Hematopoietic multipotent progenitor cell treated with erythropoietin and hydrocortisone succinate and interleukin-3 and kit ligand, for 6 days (in vitro differentiated cells): ENCODE measurements around the gene NUDT14.

ENCODE experiments used
- DNase-seq: peaks from one replicate; pipeline ENCODE4 v3.0.0-alpha.2; 2015

The NUDT14 gene

DNA sequence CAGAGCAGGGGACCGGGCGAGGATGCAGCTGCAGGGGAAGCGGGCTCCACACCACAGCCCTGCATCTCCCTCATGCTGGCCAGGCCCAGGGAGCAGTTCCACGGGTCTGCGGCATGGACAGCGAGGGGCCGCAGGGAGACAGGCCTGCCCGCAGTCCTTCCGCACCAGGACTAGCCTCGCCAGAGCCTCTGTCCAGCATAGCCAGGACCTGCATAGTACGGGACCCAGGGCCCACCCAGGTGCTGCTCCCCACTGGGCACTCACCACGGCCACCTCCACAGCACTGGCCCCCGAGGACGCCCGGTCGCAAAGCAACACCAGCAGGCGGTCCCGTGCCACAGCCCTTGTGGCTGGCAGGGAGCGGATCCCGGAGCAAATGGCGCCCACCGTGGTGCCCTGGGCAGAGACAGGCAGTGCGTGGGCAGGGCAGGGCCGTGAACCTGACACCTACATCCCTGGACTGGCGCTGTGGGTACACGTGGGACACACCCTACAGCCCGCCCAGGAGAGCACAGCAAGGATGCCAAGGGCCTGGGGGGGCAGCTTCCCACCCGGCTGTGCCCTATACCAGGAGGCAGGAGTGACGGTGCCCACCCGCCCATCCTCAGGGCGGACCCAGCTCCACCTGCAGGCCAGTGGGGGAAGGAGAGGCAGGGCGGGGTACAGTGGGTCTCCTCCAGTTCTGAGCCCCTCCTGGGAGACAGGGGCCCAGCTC lies 36.3 kb downstream of the NUDT14 start:
- no peak for DNase-seq

DNA sequence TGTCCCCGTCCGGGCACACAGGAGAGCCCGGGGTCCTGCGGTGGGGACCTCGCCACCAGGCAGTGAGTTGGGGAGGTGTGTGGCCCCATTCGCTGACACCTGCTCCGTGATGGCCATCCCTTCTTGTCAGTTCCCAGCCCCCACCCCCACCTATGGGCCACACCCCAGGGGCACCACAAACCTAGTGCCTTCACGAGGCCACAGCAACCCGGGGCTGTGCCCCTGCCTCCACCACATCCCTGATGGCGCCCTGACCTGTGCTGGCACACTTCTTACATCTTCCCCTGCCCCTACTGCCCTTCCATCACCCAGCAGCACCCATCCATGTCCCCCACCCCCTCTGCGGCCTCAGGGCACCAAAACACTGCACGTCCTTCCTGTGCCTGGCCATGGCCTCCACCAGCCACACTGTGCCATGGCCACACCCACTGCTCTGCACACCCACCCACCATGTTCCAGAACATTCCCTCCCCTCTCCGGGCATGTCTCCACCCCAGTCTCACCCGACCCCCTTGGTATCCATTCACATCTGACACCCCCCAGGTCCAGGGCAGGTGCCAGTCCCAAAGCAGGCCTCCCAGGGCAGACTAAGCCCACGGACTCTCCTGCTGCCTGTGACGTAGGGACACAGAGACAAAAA lies 37.0 kb downstream of the NUDT14 start:
- DNase-seq = no peak

DNA sequence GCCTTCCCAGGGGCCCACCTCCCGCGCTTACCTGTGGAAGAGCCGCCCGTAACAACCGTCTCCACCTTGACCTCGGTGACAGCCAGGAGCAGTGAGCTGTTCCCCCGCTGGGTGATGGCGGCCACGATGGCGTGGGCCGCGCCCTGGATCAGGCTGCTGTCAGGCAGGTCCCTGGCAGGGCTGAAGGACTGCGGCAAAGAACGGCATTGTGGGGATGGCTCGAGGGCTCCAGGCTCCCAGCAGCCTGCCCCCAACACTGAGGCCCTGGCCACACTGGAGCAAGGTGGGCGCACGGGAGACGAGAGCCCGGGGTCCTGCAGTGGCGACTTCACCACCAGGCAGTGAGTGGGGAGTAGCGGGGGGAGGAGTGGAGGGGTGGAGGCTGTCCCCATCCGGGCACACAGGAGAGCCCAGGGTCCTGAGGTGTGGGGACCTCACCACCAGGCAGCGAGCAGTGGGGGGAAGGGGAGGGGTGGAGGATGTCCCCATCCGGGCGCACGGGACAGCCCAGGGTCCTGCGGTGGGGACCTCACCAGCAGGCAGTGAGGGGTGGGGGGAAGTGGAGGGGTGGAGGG lies 37.6 kb downstream of the NUDT14 start:
- no peak for DNase-seq

DNA sequence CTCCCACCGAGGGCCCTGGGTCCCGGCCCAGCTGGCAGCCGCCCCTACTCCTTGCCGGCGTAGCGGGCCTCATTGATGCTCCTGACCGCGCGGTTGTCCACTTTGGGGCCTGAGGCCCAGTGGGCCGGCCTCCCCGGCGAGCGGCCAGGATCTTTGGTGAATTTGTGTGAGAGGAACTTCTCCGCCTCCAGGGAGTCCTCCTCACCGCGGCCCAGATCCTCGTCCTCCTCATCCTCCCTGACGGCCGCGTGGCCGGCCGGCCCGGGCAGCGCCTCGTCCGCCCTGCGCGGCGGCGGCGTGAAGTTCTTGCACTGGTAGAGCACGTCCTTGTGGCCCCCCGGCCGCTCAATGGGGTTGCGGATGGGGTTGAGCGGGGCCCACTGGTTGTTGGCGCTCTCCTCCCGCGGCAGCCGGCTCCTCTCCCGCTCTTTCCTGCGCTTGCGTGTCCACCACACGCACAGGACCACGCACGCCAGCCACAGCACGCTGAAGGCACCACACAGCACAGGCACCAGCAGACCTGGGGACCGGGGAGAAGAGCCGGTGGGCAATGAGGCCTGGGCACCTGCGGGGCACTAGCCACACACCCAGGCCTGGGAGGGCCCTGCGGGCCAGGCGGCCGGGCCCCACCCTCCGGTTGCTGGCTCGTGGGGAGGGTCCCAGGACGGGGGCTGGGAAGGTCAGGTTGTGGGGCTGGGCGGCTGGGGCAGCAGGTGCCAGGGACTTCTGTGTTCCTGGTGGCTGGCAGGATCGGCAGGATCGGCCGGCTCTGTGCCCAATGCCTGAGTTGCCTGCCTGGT lies 38.3 kb downstream of the NUDT14 start:
- DNase-seq = no peak

DNA sequence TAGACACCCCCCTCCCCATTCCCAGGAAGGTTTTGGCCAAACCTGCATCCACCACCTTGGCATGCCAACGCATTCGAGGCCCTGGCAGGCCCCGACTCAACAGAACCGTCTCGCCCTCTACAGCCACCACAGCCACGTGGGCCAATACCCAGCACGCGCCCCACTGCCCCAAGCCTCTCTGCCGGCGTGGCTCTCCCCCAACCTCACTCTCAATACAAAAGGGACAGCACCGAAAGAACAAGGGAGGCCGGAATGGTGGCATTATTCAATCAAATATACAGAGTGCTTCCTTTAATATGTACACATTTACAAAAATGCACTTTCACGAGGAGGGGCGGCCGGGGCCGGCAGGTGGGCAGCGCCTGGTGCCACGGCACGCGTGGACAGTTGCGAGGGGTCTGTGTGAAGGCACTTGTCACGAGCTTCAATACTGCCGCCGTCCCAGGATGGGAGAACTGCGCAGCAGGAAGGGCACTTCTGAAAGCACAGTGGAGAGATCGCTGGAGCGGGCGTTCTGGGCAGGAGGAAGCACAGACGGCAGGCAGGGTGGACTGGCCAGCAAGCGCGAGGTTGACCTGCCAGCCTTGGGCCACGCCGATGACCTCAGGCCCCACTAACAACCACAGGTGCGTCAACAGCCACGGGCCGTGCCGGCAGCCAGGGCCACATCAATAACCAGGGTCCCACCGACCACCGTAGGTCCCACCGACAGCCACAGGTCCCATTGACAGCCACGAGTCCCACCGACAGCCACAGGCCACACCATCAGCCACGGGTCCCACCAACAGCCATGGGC lies 39.4 kb downstream of the NUDT14 start:
- DNase-seq = no peak

DNA sequence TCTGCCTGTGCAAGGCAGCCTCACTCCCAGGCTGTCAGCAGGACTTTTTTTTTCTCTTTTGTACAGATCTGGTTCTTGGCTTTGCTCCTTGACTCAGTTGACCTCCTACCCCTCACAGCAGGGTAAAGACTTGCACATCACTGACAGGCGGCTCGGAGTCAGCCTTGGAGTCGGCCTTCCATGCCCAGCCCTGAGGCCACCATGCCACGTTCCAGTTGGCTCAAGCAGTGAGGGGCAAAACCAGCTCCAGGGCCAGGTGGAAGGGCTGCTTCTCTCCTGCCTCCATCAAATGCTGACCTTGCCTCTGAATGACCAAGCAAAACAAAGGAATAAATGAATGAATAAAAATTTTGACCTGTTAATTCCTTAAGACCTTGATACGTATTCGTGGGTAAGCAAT lies 40.1 kb downstream of the NUDT14 start:
- DNase-seq = no peak

DNA sequence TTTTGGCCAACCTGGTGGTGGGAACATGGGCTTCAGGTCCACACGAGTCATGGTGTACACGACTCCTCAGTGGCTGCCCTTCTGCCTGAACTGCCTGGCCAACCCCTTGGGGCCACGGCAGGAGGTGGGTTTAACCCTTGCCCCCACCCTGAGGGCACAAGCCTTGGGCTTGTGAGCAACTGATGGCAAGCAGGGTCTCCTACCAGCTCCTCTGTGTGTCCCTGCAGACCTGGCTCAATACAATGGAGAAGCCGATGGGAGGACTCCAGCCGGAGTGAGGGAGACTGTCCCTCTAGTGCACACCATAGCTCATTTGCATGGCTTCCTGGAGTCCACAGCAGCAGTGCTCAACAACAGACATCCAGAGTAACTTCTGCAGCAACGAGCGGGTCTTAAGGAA lies 40.5 kb downstream of the NUDT14 start:
- no peak for DNase-seq

DNA sequence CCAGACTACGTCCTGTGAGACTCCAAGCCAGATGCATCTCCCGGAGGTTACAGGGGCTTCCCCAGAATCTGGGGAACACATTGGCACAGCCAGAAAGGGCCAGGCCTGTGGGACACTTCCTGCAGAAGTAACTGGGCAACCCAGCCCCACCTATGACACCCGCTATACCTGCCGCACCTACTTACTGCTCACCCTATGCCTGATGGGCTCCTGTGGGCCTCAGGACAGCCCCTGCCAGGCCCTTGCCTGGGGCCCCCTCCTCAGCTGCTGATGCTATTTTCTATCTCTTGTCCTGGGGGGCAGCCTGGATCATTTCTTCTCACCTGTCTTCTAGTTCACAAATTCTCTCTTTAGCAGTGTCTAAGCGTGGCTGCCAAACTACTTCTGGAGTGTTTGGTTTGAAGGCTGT lies 41.3 kb downstream of the NUDT14 start:
- DNase-seq = no peak

DNA sequence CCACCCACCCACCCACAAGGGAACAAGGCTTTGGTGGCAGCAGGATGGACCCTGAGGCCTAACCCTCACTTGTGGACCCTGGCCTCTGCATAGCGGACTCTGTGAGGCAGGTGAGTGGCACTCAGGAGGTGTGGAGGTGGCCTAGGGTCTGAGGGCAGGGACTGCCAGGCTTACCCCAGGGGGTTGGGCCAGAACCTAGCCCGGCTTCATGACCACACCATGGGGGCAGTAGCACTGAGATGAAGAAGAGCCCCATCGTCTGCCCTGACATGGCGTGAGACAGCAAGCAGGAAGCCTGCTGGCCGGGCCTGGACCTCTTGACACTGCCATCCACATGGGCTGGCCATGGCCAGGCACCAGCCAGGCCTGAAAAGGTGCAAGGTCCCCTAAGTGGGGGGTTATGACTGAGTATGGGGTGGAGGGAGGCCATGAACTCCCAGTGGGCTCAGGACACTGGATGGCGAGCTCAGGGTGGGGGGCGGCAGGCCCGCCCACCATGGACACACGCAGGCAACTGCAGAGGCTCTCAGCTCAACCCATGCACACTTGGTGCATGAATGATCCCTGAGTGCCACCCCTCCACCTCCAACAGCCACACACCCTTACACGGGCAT lies 41.8 kb downstream of the NUDT14 start:
- DNase-seq = no peak

DNA sequence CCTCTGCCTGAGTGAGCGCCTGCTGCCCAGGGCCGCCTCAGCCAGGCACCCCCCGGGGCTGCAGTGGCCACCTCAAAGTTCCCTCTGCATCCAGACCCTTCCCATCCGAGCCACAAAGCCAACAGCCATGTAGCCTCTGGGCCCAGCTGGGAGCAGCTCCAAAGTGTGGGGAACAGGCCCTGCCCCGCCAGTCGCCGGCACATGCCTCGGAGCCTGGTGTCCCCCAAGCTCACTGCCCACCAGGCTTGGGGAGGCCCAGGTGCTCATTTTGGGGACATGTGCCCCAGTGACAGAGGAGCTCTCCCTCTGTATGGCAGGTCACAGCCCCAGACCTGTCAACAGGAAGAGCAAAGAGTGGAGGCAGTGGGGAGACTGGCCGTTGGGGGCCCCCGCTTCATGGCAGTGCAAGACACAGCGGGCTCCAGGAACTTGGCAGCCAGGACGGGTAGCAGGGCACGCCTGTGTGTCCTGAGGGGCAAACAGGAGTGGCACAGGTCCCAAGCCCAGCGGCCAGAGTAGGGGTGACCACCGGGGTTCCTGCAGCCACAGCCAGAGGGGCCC lies 42.5 kb downstream of the NUDT14 start:
- DNase-seq = no peak

DNA sequence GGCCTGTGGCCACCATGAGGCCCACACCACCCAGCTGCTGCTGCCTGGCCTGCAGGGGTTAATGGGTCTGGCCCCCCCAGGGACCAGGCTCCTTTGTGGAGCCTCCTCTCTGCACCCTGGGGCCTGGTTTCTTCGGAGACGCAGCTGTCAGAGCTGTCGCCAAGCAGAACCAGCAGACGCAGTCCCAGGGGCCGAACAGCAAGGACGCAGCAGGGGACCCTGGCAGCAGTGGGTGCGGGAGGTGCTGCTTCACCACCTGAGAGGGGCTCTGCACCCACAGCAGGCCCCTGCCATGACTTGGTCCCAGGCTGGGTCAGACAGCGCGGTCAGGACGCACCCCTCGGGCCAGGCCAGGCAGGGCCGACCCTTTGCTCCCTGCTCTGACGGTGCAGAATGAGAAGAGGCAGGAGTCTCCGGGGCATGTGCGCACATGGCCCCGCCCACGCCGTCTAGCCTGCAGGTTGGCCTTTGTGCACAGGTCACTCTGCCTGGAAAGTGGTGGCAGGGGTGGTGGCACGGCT lies 43.0 kb downstream of the NUDT14 start:
- no peak for DNase-seq

DNA sequence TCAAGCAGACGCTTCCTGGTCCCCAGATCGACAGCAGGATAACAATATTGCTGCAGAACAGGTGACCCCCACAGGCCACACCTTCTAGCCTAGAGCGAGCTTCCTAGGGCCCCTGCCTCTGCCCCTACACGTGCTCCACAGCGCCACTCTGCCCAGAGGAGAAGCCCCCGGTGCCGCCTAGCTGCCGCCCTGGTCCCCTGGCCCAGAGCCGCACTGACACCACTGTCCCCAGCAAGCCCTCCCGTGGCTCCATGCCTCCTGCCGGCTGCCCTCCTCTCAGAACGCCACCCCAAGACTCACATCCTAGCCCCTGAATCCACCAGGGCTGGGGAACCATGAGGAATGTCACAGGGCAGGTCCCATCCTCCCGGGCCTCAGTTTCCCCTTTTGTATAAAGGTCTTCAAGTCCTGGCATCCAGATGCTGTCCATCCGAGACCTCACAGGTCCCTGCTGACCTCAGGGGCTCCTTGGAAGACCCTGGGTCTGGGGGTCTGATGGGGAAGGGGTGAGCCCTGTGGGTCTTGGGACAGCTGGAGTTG lies 43.6 kb downstream of the NUDT14 start:
- no peak for DNase-seq

DNA sequence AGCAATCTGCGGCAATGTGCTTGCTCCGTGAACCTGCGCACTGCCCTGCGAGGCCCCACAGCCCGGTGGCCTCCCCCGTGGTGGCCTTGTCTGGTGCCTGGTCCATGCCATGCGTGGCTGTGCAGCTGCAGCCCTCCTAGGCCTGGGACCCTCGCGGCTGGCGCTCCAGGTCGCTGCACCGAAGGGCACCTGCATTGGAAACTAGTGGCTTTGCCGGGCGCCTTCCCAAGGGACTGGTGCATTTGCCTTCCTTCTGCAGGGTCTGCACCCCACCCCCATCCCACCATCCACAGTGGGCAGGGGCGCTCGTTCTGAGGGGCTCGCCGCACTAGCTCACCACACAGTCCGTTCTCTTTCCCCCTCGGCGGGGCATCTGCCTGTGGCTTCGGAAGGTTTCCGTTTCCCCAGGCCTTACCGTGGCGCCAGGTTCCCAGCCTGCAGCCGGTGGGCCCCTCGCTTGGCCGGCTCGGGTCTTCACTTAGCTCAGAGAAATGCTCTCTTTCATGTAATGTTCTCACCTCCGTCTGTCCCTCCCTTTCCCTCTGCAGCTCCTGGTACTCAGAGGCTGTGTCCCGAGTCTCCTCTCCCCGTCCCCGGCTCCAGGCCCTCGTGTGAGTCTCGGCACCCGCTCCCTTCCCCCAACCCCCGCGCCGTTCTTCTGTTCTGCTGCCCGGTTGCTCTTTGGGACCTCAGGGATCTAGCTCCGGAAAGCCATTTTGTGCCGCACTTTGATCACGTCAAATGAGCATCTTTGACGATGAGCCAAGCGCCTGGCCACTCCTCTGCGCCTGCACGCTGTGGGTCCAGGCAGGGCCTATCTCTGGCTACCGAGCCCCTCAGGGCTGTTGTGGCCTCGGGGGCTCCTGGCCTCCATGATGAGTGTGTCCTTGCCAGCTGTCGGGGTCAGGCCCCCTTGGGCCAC lies 44.5 kb downstream of the NUDT14 start:
- DNase-seq = no peak

DNA sequence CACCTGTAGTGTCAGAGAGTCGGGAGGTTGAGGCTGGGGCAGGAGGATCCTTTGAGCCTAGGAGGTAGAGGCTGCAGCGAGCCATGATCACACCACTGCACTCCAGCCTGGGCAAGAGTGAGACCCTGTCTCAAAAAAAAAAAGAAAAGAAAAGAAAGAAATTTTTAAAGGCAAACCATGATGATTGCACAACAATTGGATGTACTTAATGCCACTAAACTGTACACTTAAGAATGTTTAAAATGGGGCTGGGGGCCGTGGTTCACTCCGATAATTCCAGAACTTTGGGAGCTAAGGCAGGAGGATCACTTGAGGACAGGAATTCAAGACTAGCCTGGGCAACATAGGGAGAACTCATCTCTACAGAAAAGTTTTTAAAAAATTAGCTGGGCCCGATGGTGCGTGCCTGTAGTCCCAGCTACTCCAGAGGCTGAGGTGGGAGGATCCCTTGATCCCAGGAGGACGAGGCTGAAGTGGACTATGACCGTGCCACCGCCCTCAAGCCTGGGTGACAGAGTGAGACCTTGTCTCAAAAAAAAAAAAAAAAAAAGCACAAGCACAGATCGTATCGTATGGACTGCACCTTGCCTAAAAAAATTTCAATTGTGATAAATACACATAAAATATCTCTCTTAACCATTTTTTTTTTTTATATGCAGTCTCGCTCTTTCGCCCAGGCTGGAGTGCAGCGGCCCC lies 45.3 kb downstream of the NUDT14 start:
- no peak for DNase-seq

DNA sequence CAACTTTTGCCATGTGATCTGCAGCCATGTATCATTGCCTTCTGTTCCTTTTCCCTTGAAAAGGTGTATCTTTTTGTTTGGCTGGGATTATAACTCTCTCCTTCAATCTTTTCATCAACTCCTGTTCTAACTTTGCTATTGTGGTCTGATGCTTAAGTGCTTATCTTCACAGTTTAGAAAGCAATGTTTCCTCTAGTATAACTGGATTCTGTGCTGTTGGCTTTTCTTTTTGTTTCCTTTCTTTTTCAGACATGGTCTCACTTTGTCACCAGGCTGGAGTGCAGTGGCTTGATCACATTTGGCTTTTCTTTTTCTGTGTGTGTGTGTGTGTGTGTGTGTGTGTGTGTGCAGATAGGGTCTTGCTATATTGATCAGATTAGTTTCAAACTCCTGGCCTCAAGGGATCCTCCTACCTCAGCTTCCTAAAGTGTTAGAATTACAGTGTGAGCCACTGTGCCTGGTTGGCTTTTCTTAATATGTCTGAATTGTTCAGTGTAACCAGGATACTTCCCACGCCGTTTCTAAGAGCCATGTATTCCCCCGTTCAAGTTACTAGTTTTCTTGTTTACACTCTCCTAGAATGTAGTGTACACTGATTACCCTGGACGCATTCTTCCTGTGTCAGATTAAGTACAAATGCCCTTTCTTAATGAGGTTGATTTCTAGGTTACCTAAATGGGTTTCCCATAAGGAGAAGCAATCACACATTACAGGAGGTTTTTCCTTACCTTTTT lies 48.0 kb downstream of the NUDT14 start:
- no peak for DNase-seq

DNA sequence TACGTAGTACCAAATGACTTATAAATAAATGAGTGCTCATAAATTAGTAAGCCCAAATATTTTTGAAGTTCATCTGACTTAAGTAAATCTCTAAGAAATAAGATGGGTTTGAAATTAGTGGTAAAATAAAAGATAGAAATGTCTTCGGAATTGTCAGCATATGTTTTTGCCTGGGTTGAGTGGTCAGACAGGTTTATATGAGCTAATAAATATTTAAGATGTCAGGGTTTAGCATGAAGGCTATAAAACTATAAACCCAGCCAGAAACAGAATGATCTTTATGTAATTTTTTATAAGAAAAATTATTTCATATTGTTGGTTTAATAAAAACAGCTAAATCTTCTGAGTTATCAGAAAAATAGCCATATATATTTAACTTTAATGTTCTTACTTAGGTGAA lies 49.9 kb downstream of the NUDT14 start:
- DNase-seq = no peak

DNA sequence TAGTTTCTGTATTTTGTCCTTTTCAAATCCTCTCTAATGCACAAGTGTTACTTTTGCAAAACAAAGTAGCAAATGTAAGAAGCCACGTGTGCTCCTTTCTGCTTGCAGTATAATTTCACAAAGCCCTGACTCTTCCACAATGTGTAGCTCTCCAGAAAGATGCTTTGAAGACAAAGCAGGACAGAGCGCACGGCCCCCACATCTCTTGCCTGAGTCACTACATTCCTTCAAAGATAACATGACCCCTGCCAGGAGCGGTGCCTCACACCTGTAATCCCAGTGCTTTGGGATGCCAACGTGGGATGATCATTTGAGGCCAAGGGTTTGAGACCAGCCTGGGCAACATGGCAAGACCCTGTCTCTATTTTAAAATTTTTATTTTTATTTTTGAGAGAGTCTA lies 53.1 kb downstream of the NUDT14 start:
- no peak for DNase-seq

DNA sequence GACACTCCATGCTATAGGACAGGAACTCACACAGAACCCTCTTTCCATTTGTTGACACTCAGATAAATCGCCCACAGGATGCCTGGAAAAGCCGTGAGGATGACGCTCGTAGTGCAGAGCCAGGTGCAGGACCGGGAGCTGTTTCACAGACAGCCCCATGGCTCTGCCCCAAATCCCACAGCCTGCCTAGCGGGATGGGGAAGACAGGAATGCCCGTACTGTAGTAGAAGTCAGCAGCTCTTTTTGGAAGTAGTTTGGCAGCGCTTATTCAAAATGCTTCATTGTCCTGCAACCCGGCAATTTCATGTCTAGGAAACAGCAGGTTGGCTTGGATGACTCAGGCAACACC lies 54.2 kb downstream of the NUDT14 start:
- no peak for DNase-seq
